OCI-LY7 (cell line): ENCODE measurements around the gene PRKG1.

Experiments
- EZH2phosphoT487 ChIP-seq: fragments of 200-600 bp; sonication (generic); IDR thresholded peaks from 2 replicates; pipeline ENCODE4 v1.6.1; 2018; ENCODE audit warnings: low read depth, borderline replicate concordance, mild to moderate bottlenecking, mixed run types, antibody characterized with exemption, low read length, moderate library complexity, mixed read lengths
- TF ChIP-seq, protein P1 (sequence below): fragments of 200-600 bp; sonication (generic); conservative IDR thresholded peaks from 2 replicates; pipeline ENCODE4 v1.5.1; 2014; ENCODE audit warnings: mild to moderate bottlenecking, antibody characterized with exemption, low read length, moderate library complexity, mixed read lengths

DNA sequence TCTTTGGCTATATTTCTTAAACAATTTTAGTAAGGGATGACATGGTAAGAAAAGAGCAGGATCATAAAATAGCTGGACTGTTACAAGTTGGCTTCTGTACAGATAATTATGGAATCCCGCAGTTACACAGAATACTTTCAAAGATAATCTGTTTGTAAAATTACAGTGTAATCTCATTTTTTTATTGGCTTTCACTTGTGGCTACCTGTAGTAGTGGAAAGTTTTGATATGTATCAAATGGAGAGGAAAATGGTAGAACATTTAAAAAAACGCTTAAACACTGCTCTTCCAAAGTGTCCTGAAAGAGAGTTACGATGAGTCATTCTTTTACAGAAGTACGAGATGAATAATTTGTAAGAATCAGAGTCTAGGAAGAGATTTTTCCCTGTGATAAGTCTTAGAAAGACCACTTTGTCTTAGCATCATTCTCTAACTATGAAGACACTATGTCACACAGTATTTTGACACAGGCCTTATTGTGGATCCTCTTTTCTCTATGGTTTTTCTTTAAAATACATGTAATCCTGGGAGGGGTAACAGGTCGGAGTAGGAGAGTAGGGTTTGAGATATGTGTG is 1024.8 kb downstream of the PRKG1 start:
- TF ChIP-seq, protein P1, sequence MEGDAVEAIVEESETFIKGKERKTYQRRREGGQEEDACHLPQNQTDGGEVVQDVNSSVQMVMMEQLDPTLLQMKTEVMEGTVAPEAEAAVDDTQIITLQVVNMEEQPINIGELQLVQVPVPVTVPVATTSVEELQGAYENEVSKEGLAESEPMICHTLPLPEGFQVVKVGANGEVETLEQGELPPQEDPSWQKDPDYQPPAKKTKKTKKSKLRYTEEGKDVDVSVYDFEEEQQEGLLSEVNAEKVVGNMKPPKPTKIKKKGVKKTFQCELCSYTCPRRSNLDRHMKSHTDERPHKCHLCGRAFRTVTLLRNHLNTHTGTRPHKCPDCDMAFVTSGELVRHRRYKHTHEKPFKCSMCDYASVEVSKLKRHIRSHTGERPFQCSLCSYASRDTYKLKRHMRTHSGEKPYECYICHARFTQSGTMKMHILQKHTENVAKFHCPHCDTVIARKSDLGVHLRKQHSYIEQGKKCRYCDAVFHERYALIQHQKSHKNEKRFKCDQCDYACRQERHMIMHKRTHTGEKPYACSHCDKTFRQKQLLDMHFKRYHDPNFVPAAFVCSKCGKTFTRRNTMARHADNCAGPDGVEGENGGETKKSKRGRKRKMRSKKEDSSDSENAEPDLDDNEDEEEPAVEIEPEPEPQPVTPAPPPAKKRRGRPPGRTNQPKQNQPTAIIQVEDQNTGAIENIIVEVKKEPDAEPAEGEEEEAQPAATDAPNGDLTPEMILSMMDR: no peak
- no peak for TF ChIP-seq EZH2phosphoT487
